HG03135 (cell line): Measurements from ENCODE around the gene GIMAP1.

Experiments used
- ATAC-seq: cut with Tn5 transposase; IDR thresholded peaks from one replicate; pipeline ENCODE4 v1.9.1; 2021; ENCODE audit warnings: mild to moderate bottlenecking, moderate library complexity; ENCODE audit not compliant: unreplicated experiment

The GIMAP1 gene

DNA sequence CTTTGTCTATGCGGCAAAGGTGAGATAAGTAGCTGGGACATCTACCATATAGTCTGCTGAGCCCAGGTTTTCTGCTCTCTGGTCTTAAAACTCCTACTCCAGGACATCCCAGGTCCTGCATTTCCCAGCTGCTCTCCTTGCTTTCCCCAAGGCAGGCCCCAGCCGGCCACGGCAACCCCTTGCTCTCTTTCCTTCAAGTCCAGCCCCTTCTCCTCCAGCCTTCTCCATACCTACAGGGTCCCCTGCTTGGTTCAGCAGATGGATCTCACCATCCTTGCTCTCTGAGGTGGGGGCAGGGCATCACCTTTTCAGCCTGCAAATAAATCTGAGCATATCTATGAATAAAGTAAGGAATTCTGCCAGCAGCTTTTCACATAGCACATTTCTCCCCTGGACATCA, 29.5 kb downstream of the GIMAP1 start:
- ATAC-seq: no peak

DNA sequence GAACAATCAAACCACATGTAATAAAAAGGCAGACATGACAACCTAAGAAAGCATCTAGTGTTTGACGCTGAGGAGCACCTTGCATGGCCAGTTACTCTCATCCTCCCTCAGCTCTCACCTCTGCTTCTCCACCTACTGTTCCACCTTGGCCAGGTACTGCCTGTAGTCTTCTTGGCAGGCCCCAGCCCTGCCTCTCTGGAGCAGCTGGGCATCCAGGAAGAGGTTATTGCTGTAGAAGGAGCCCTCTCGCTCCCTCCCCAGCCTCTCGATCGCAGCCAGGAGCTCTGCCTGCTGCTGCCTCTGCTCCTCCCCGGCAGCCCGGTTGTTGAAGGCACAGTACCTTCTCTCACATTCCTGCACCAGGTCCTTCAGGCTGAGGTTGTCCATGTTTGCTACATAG, 30.5 kb downstream of the GIMAP1 start:
- no peak for ATAC-seq

DNA sequence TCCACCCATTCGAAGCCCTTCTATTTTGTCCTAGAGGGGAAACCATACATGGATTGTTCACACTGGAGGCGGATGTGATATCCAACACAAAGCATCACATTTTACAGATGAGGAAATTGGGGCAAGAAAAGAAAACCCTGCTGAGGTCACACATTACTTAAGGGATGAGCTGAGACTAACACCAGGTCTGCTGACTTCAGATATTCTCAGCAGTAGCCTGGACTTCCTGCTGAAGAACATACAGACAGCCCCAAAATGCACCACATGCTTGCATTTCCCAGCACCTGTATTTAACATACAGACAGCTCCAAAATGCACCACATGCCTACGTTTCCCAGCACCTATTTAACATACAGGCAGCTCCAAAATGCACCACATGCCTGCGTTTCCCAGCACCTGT, 32.0 kb downstream of the GIMAP1 start:
- ATAC-seq: no peak

DNA sequence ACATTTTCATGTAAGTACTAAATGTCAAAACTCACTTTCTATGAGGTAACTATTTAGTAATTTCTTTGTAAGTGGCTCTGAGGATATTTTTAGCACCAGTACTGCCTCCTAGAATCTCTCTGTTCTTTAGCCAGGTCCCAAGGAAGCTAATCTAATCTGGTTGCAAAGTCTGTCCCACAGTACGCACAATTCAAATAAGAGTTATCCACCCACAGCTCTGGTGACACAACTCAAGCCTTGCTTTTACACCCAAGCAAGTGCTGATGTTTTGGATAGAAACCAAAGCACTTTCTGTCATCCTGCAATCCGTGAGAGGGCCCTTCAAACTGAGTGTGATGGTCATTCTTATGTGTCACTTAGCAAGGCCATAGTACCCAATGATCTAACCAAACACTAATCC, 35.3 kb downstream of the GIMAP1 start:
- no peak for ATAC-seq

DNA sequence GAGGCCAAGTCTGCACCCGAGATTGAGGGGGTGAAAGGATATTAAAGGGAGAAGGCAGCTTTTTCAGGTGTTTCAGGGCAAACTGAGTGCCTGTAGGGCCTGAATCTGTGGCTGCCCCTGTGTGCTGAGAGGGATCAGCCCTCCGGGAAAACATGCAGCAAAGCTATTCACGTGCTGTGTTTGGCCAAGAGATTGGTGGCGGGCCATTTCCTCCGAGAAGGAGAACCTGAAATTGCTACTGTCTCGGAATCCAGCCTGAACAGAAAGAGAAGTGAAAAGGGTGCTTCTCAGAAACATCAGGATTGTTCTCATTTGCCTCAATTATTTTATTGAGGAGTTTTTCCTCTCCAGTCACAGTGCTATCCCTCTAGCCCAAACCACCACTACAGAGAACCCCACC, 36.8 kb downstream of the GIMAP1 start:
- ATAC-seq: no peak

DNA sequence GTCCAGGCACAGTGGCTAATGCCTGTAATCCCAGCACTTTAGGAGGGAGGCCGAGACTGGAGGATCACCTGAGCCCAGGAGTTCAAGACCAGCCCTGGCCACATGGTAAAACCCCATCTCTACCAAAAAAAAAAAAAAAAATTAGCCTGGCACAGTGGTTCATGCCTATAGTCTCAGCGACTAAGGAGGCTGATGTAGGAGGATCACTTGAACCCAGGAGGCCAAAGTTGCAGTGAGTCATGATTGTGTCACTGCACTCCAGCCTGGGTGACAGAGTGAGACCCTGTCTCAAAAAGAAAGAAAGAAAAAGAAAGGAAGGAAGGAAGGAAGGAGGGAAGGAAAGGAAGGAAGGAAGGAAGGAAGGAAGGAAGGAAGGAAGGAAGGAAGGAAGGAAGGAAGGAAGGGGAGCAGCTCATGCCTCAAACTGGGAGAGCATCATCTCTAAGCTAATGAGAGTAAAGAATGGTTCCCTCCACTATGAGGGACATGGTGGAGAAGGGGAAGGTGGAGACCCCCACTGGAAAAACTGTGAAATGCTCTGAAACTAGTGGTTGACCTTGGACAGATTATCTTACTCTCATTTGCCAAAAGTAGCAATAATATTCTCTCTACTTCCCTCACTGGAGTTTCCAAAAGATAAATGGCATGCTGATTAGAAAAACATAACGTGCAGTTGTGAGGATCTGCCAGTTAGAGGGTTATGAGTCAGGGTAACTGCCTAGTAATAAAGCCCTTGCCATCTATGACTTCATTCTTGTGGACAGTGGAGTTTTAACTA, 37.6 kb downstream of the GIMAP1 start:
- no peak for ATAC-seq

DNA sequence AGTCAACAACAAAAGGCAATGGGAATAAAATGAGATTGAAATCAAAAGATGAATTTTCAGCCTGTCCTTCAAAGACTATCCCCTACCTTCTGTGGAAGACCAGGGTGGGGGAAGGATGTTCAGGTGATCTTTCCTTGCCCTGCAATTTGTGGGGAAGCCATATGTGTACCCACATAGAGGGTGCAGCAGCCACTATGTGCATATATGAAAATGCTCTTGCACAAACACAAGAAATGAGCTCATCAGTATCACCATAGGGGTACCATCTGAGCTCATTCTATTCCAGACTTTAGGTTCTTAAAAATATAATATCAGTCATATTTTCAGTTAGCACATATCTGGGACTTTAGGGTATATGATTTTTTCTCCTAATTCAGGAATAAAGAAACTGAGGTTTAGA, 38.5 kb downstream of the GIMAP1 start:
- no peak for ATAC-seq

DNA sequence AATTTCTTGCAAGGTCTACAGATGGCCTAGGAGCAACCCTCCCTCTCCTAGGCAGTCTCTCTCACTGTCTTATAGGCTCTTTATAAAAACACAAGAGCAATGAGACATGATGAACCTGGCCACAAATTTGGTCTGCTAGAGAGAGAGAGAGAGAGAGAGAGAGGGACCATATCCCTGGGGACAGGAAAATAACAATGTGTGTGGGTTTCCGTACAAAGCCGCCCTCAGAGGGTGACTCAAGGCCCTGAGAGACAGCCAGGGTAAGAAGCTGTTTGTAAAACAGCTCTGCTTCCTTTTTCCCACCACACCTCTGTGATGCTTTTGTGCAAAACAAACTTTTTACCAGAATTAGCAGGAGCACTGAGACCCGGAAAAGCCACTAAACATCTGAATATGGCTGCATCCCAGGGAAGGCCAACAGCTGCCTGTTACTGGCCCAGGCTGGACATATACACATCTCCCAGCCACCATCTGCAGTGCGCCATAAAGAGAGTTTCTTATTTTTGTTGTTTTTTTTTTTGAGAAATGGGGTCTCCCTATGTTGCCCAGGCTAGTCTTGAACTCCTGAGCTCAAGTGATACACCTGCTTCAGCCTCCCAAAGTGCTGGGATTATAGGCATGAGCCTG, 39.2 kb downstream of the GIMAP1 start:
- no peak for ATAC-seq

DNA sequence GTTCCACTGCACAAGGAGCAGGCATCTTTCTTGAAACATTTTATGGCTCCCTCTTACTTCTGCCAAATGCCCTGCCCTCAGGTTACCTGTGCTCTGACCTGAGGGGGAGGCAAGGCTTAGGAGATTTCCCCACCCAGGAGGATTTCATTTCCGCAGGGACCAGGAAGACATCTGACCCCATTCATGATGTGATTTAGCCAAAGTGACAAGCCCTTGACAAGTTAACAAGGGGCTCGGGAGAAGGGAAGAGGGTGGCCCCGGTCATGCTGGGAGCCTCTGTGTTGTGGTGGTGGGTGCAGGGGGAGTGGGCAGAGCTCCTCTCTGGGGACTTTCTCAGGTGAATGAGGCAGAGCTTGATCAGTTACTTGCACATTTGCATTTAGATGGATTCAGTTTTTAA, 39.8 kb downstream of the GIMAP1 start:
- no peak for ATAC-seq

DNA sequence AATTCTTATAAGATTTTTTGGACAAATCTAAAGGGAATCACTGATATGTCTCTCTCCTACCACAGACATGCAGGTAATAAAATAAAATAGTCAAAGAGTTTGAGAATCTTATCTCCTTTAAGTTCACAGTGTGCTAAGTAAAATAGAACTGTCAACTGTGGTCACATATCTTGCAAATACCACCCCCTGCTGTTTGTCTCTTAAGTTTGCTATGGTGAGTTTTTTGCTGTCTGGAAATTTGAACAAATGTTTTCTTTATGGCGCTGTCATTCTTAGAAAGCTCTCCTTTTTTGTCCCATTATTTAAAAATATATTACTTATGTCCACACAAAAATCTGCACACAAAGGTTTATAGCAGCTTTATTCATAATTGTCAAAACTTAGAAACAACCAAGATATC, 40.4 kb downstream of the GIMAP1 start:
- ATAC-seq: no peak

DNA sequence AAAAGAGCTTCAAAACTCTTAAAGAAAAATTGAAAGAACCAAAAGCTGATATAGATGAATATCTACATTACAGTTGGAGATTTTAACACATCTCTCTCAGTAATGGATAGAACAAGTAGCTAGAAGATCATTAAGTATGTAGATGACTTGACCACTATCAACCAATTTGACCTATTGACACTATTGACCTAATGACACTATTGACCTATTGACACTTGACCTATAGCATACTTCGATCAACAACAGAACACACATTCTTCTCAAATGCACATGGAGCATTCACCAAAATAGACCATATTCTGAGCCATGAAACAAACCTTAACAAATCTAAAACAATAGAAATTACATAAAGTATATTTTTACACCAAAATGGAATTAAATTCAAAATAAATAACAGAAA, 43.1 kb downstream of the GIMAP1 start:
- ATAC-seq: no peak

DNA sequence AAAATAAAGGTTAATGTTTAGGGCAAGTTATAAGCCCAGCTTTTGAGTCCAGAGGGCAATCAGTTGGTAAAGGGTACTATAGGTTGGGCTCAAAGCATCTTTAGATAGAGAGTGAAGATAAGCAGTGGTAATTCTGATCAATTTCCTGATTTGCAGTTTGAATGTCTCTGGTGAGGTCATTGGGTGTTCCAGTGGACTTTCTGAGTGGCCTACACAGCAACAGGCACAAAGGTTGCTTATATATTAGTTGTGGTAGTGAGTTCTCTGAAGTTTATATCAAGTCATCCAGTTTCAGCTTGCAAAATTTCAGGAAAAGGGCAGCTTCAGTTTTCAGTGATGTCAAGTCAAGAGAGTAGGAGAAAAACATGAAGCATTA, 49.9 kb downstream of the GIMAP1 start:
- no peak for ATAC-seq

DNA sequence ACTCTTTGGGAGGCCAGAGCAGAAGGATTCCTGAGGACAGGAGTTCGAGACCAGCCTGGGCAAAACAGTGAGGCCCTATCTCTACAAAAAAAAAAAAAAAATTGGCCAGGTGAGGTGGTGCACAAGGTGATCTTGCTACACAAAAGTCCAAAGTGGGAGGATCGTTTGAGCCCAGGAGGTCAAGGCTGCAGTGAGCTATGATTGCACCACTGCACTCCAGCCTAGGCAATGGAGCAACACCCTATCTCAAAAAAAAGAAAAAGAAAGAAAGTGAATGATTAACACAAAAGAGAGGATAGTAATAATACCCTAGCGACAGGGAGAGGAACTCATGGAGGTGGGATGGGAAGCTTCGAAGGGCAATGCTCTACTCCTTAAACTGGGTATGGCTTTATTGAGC, 53.4 kb downstream of the GIMAP1 start:
- no peak for ATAC-seq
